ENCODE results near the gene NKX6-1. TPM values are rescaled to one million over a fixed set of nuclear protein-coding genes. Genes with fewer than 3 reads are reported as not detected.

NKX6-1 gene
- polyA plus RNA-seq, 1 of the 3 experiments (the other 2 are of a cell fraction) = not detected

- H3K27me3 ChIP-seq (ENCODE audit: insufficient read depth) = peaks cover 99% of the 10 kb centered on the region
- H3K27ac ChIP-seq (ENCODE audit: low read depth in 2 of 2, low read length in 1 of 2) = no peak overlapping the region
- H3F3A ChIP-seq (replicated peaks; ENCODE audit: insufficient read depth) = peaks cover 12% of the 10 kb centered on the region
- CTCF ChIA-PET = interaction anchor here (0.8 kb wide), 1 partner anchor 11 kb away, joined by 3 read pairs; no protein-coding TSS in a partner anchor
- no peaks in the 10 kb centered on the region for H3K9me2 ChIP-seq
- TF ChIP-seq MAX (IDR thresholded peaks at IDR 0.05; ENCODE audit: low read depth) (no peak), ZBTB33 (IDR thresholded peaks at IDR 0.05; ENCODE audit: borderline replicate concordance, low read depth) (no peak), FOXJ3 (CRISPR knock-in tag; IDR thresholded peaks at IDR 0.05) (no peak), REST (IDR thresholded peaks at IDR 0.05; ENCODE audit: low read depth, low read length) (no peak), EZH2phosphoT487 (IDR thresholded peaks at IDR 0.05; ENCODE audit: borderline replicate concordance, low read depth) (no peak), MXI1 (IDR thresholded peaks at IDR 0.05; ENCODE audit: low read depth, low read length) (no peak), TCF12 (IDR thresholded peaks at IDR 0.05) (no peak), CTCF (IDR thresholded peaks at IDR 0.05) (no peak), CHD2 (IDR thresholded peaks at IDR 0.05; ENCODE audit: low read length, partially characterized antibody) (no peak), TAF1 (IDR thresholded peaks at IDR 0.05; ENCODE audit: borderline replicate concordance, low read depth, low read length) (no peak), NRF1 (IDR thresholded peaks at IDR 0.05; ENCODE audit: low read depth, low read length) (no peak), PBX3 (IDR thresholded peaks at IDR 0.05) (no peak)
- POLR2A ChIA-PET = no interaction called here
- H3K4me1 ChIP-seq (ENCODE audit: control insufficient read depth in 1 of 2, insufficient read depth in 2 of 2, low read depth in 1 of 2, low read length in 1 of 2) = peaks cover 0 to 4% of the 10 kb centered on the region in 2 experiments; a peak in 1 of 4 replicates
- H3K36me3 ChIP-seq (replicated peaks in 1 of 2; ENCODE audit: control insufficient read depth in 1 of 2, insufficient read depth in 2 of 2, low read length in 1 of 2) = no peaks in the 10 kb centered on the region
- no peak overlapping the region for H3K4me3 ChIP-seq (ENCODE audit: low read depth in 2 of 2, low read length in 1 of 2)
- 23% methylated on average over 2 of the region's 2 CpGs for WGBS (ENCODE audit: low lambda C conversion rate)
- H3K4me2 ChIP-seq = no peak overlapping the region
- H2AFZ ChIP-seq (ENCODE audit: low read depth) = no peak overlapping the region
- H3K9ac ChIP-seq = no peak overlapping the region
- H3K9me3 ChIP-seq = no peaks in the 10 kb centered on the region
- H3K79me2 ChIP-seq (ENCODE audit: insufficient read depth) = no peaks in the 10 kb centered on the region
- H4K20me1 ChIP-seq (ENCODE audit: insufficient read depth) = no peaks in the 10 kb centered on the region
- DNase-seq = no peak
Observed at GRCh38 chr4:84494076-84494475, 5.0 kb downstream of the NKX6-1 start.

All from SK-N-SH (cell line).